ENCODE results near the gene CCDC160. TPM values are rescaled to one million over a fixed set of nuclear protein-coding genes. Genes with fewer than 3 reads are reported as not detected.
"Not testable (repeated sequence)": the region's sequence is repeated elsewhere in the genome, so short reads cannot be mapped to it uniquely, and the experiment has no call there.

Gene CCDC160
- 0.35 TPM for polyA plus RNA-seq (ENCODE audit: insufficient read length)

GRCh38 chrX:134236626-134237614 is at the start of gene CCDC160:
Gene CCDC160, plus strand, starts transcription at chrX:134237182. Its CDS starts 7,619 bp downstream, at chrX:134244801.
- peak; percentile 48 for DNase-seq

GRCh38 chrX:134191281-134191680 is 45.7 kb upstream of the CCDC160 start:
- no peak for DNase-seq

- no peak for DNase-seq
These were observed 42.1 kb upstream of the CCDC160 start for GRCh38 chrX:134194915-134195314.

GRCh38 chrX:134202561-134202960 is 34.4 kb upstream of the CCDC160 start:
- no peak for DNase-seq

GRCh38 chrX:134206221-134206620 is 30.8 kb upstream of the CCDC160 start:
- no peak for DNase-seq

GRCh38 chrX:134210465-134210864 is 26.5 kb upstream of the CCDC160 start:
- no peak for DNase-seq

- DNase-seq = no peak
These were observed 1.7 kb upstream of the CCDC160 start for GRCh38 chrX:134235236-134235635.

- DNase-seq = not testable (repeated sequence)
These were observed 1.2 kb downstream of the CCDC160 start for GRCh38 chrX:134238144-134238543.

GRCh38 chrX:134239016-134239415 is 2.0 kb downstream of the CCDC160 start:
- no peak for DNase-seq

- DNase-seq = no peak
These were observed 3.2 kb downstream of the CCDC160 start for GRCh38 chrX:134240209-134240608.

GRCh38 chrX:134241960-134242619 is 5.1 kb downstream of the CCDC160 start:
- no peak for DNase-seq

GRCh38 chrX:134244043-134244442 is 7.1 kb downstream of the CCDC160 start:
- no peak for DNase-seq

- no peak for DNase-seq
These were observed 9.3 kb downstream of the CCDC160 start for GRCh38 chrX:134246282-134246681.

- DNase-seq = no peak
These were observed 10.5 kb downstream of the CCDC160 start for GRCh38 chrX:134247492-134247891.

GRCh38 chrX:134249241-134249640 is 12.3 kb downstream of the CCDC160 start:
- no peak for DNase-seq

GRCh38 chrX:134251241-134251640 is 14.3 kb downstream of the CCDC160 start:
- no peak for DNase-seq

GRCh38 chrX:134254511-134254910 is 17.5 kb downstream of the CCDC160 start:
- DNase-seq = no peak

GRCh38 chrX:134255555-134255954 is 18.6 kb downstream of the CCDC160 start:
- DNase-seq = no peak

GRCh38 chrX:134256684-134257083 is 19.7 kb downstream of the CCDC160 start:
- DNase-seq = no peak

- DNase-seq = no peak
These were observed 21.2 kb downstream of the CCDC160 start for GRCh38 chrX:134258202-134258601.

GRCh38 chrX:134285934-134286333 is 49.0 kb downstream of the CCDC160 start:
- not testable (repeated sequence) for DNase-seq

- peak; percentile 6 for DNase-seq
These were observed 50.4 kb downstream of the CCDC160 start for GRCh38 chrX:134287346-134287745.

GRCh38 chrX:134294548-134294947 is 57.6 kb downstream of the CCDC160 start:
- no peak for DNase-seq

Measured in hindlimb muscle (tissue), 1 donor.